HEK293T (cell line): ENCODE measurements around the gene REG3A.

Source experiments
- CTBP1 ChIP-seq: fragments of 450-650 bp; IDR thresholded peaks from 2 replicates; pipeline ENCODE4 v1.6.1; 2016; ENCODE audit warnings: borderline replicate concordance
- FOXM1 ChIP-seq: fragments of 450-650 bp; IDR thresholded peaks from 2 replicates; pipeline ENCODE4 v1.6.1; 2017; ENCODE audit warnings: mild to moderate bottlenecking, borderline replicate concordance
- SUZ12 ChIP-seq: fragments of 450-650 bp; IDR thresholded peaks from 2 replicates; pipeline ENCODE4 v1.6.1; 2016; ENCODE audit warnings: mild to moderate bottlenecking

- TF ChIP-seq SUZ12 (no peak), FOXM1 (no peak), CTBP1 (no peak)
Observed at GRCh38 chr2:79189465-79189864, 29.9 kb upstream of the REG3A start.
